HG02884 (cell line): ENCODE results near the gene FLT3.
A peak's percentile ranks its signal among the peaks of the same experiment; 100 is the strongest.
"Not testable (repeated sequence)": the region's sequence is repeated elsewhere in the genome, so short reads cannot be mapped to it uniquely, and the experiment has no call there.

ENCODE experiments used
- ATAC-seq: cut with Tn5 transposase; IDR thresholded peaks from one replicate; pipeline ENCODE4 v1.9.1; 2021; ENCODE audit warnings: mild to moderate bottlenecking, moderate library complexity; ENCODE audit not compliant: unreplicated experiment

FLT3 gene

DNA sequence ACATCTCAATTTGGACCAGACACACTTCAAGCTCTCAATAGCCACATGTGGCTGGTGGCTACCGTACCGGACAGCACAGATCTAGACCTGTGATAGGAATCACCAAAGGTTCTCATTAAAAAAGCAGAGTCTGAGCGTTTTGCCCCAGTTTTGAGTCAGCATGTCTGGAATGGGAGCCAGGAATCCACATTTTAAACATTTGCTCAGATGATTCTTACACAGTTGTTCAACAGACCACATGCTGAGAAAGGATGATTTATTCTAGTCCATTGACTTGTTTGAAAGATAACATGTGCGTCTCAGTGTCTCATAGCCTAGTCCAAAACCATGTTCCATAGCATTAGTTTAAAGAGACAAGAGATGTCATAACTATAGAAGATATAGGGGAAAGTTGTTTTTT is 53.4 kb downstream of the FLT3 start:
- ATAC-seq: no peak

DNA sequence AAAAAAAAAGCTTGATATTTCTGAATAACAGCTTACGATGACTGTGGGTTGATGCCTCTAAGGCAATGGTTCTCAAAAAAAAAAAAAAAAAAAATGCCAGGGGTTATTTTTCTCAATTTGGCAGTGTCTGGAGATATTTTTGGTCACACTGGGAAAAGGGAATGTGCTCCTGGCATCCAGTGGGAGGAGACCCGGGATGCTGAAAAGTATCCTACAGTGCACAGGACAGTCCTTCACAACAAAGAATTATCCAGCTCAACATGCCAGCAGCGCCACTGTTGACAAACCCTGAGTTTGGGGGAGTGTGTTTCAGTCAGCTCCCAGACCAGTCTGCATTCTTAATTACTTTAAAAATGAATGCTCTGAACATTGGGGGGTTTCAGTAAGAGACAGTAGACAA is 54.5 kb downstream of the FLT3 start:
- no peak for ATAC-seq

- no peak for ATAC-seq
Measured at GRCh38 chr13:28044608-28045007, 55.8 kb downstream of the FLT3 start.

DNA sequence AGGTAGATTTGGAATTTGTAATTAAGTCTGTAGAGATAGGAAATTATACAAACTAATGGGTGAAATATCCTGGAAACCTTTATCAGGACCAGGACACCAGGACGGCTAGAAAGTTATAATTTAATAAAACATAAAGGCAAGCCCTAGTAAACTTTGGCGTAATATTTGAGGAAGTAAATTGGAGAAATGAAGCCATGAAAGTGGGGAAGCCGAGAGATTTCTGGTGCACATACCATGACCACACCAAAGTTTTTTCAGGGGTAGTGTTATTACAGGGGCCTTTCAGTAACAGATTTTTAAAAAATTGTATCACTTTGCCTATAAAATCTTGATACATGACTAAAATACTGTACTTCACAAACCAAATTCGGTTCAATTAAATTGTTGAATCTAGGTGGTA is 57.2 kb downstream of the FLT3 start:
- no peak for ATAC-seq

- ATAC-seq: no peak
Measured at GRCh38 chr13:28041501-28041900, 58.9 kb downstream of the FLT3 start.

GRCh38 chr13:28041031-28041461 is 59.3 kb downstream of the FLT3 start:
- no peak for ATAC-seq

GRCh38 chr13:28037399-28037798 is 63.0 kb downstream of the FLT3 start:
- no peak for ATAC-seq

- no peak for ATAC-seq
Measured at GRCh38 chr13:28035146-28035782, 65.1 kb downstream of the FLT3 start.

- no peak for ATAC-seq
Measured at GRCh38 chr13:28033894-28034655, 66.3 kb downstream of the FLT3 start.

DNA sequence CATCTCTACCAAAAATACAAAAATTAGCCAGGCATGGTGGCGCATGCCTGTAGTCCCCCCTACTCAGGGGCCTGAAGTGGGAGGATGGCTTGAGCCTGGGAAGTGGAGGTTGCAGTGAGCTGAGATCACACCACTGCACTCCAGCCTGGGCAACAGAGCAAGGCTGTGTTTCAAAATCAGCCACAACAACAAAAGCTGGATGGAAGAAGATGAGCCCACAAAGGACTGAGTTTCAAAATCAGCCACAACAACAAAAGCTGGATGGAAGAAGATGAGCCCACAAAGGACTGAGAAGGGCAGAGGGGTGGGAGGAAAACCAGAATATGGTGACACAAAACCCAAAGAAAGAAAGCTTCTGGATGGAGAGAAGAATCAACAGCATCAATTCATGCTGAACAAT is 67.9 kb downstream of the FLT3 start:
- not testable (repeated sequence) for ATAC-seq

DNA sequence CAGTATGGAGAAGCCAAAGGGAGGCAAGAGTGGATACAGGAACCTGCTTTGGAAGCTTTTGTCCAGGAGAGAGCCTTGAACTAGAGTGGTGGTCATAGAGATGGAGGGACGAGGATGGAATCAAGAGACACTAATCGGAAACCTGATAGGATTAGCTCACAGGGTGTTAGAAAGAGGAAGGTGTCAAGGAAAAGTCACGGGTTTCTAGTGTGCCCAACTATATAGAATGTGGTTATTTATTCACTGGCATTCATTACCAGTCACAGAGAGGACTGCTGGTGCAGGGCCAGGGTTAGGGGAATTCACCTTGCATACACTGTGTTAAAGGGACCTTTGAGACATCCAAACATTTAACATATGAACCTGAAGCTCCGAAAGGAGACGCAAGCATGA is 68.5 kb downstream of the FLT3 start:
- ATAC-seq: no peak

- no peak for ATAC-seq
Measured at GRCh38 chr13:28031220-28031895, 69.0 kb downstream of the FLT3 start.

DNA sequence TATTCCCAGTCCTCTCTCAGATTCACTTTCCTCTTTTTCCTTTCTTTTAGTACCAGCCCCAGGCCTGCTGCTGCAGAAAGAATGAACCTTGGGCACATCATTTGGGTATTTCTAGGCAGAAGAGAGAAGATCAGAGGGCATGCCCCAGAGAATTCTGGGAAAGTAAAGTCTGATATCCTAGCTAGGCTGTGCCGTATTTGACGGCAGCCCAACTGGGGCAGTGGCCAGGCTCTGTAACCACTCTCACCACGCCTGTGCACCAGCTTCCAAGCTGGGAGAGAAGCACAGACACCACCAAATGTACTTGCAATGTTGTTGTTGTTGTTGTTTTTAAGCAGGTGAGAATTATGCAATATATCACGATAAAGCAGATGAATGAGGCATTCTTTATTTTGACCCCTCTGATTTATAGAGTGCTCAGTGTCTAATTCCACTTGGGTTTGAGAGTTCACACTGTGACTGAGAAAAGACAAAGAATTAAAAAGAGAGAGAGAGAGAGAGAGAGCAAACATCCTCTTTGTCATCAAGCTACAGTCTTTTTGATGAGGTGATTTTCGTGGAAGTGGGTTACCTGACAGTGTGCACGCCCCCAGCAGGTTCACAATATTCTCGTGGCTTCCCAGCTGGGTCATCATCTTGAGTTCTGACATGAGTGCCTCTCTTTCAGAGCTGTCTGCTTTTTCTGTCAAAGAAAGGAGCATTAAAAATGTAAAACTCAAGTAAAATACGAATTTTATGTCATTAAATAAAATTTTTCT is 72.6 kb downstream of the FLT3 start:
- ATAC-seq: no peak

DNA sequence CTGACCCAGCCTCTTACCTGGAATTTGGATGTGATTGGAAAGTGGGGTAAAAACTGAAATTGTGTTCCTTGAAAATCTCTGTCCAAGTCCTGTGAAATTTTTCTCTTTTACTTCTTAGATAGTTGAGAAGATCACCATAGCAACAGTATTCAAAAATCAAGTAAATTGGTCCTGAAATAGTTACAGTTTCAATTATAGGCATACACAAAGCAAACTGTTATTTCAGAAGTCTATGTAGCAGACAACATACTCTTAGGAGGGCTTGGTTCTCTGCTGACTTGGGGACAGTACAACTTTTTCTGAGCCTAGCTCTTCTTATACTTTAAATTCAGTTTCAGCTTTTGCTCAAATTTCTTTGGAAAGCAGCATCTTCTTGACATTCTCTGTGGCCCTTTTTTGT is 73.3 kb downstream of the FLT3 start:
- ATAC-seq: no peak

- ATAC-seq: no peak
Measured at GRCh38 chr13:28026508-28026907, 73.9 kb downstream of the FLT3 start.

GRCh38 chr13:28022848-28023518 is 77.4 kb downstream of the FLT3 start:
- no peak for ATAC-seq

DNA sequence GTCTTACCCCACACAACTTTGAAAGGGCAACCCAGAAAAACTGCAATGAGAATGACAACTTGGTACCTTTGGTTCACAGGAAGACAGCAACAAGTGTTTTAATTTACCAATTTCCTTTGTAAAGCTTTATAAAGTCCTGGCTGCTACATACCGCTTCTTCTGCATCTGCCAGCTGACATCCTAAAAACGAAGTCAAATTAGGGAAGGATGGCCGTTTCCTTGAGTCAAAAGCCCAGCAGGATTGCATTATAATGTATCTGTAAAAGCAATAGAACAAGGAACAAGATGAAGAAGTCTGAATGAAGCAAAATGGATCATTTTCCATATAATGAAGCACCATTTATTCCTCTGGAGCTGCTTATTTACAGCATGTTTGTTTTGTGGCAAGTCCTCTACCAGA is 86.1 kb downstream of the FLT3 start:
- no peak for ATAC-seq

DNA sequence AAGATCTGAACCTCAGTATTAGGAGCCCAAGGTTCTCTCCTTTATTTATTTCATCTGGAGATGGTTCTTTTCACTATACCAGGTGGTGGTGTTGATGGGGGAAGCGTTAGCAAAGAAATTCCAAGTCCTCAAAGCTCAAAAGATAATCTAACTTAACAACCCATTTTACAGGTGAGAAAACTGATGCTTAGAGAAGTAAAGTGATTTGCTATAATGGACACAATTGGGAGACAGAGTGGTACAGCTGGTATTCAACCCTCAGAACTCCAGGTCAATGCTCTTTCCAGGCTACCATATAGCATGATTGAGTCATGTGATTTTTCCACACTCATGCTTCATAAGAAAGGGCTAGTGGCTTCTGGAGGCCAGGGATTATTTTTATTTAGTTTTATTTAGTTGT is 86.9 kb downstream of the FLT3 start:
- no peak for ATAC-seq

- ATAC-seq: peak; percentile 85
Measured at GRCh38 chr13:28012896-28013295, 87.5 kb downstream of the FLT3 start.

DNA sequence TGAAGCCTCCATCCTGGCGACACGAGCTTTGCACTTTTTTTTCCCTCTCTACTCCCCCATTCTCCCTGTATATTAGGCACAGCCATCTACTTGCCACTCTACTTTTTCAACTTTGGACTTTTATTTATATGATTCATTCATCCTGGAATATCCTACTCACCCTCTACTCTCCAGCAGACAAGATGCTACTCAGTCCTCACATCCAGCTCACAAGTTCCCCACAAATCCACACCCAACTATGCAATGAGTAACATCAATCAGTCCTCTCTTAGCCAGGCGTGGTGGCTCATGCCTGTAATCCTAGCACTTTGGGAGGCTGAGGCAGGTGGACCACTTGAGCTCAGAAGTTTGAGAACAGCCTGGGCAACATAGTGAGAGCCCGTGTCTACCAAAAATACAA is 88.0 kb downstream of the FLT3 start:
- no peak for ATAC-seq

DNA sequence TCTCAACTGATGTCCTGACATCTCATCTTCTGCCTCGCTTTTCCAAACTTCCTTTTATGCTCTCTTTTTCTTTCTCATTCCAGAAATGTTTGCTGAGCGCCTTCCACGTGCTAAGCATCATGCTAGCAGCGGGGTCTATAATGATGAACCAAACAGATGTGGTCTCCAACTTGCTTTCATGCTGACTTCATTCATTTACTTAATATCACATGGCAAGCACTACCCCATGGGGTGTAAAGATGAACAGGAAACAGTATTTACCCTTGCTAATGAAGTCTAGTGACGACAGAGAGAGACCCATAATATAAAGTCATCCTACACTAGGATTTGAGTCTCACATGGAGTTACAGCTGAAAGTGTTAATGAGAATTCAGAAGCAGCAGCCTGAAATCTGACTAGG is 90.3 kb downstream of the FLT3 start:
- ATAC-seq: no peak
